Liver (tissue), 9 donors: ENCODE measurements around the gene YBEY. TPM values are rescaled to one million over a fixed set of nuclear protein-coding genes. Genes with fewer than 3 reads are reported as not detected.

ENCODE experiments used
- DNase-seq: peaks from one replicate; pipeline ENCODE4 v3.0.0-alpha.2; 2017; ENCODE audit warnings: low spot score
- H3K27ac ChIP-seq, 2 donors: one replicate each; pipeline ENCODE4 v1.7.0; 2013; ENCODE audit warnings: inconsistent platforms in 2 of 2, low read length in 2 of 2, control low read depth in 1 of 2, low read depth in 1 of 2, mild to moderate bottlenecking in 1 of 2
- H3K27me3 ChIP-seq, 4 donors: one replicate each; pipeline versions ENCODE4 v1.6.1 to v1.7.0; 2013; ENCODE audit warnings: low read length in 3 of 4, inconsistent platforms in 1 of 4, mild to moderate bottlenecking in 1 of 4, moderate library complexity in 1 of 4; ENCODE audit not compliant: control insufficient read depth in 4 of 4, insufficient read depth in 4 of 4
- H3K36me3 ChIP-seq, 4 donors: one replicate each; pipeline versions ENCODE4 v1.6.1 to v1.7.0; 2013; ENCODE audit warnings: low read length in 3 of 4, mild to moderate bottlenecking in 3 of 4, low read depth in 1 of 4, moderate library complexity in 1 of 4; ENCODE audit not compliant: control insufficient read depth in 4 of 4, insufficient read depth in 3 of 4
- H3K4me1 ChIP-seq, 4 donors: one replicate each; pipeline versions ENCODE4 v1.6.1 to v1.7.0; 2013; ENCODE audit warnings: low read length in 3 of 4, mild to moderate bottlenecking in 3 of 4, moderate library complexity in 1 of 4; ENCODE audit not compliant: control insufficient read depth in 4 of 4, insufficient read depth in 4 of 4
- H3K4me3 ChIP-seq, 3 donors: one replicate each; pipeline versions ENCODE4 v1.6.1 to v1.7.0; 2013; ENCODE audit warnings: low read length in 3 of 3, control low read depth in 1 of 3, low read depth in 1 of 3, mild to moderate bottlenecking in 1 of 3
- H3K9ac ChIP-seq, 2 donors: one replicate each; pipeline ENCODE4 v1.7.0; 2013; ENCODE audit warnings: low read length in 2 of 2, mild to moderate bottlenecking in 2 of 2, moderate library complexity in 2 of 2, control low read depth in 1 of 2, low read depth in 1 of 2
- H3K9me3 ChIP-seq, 4 donors: one replicate each; pipeline versions ENCODE4 v1.6.1 to v1.7.0; 2013; ENCODE audit warnings: low read length in 3 of 4; ENCODE audit not compliant: control insufficient read depth in 4 of 4
- ATF3 ChIP-seq: IDR thresholded peaks from 2 replicates; pipeline ENCODE4 v1.6.1; 2016; ENCODE audit warnings: antibody characterized with exemption
- EGR1 ChIP-seq, 2 donors: IDR thresholded peaks; 2 replicates each; pipeline ENCODE4 v1.6.1; 2016 to 2018; ENCODE audit warnings: antibody characterized with exemption in 2 of 2, low read depth in 2 of 2
- FOXA1 ChIP-seq: IDR thresholded peaks from 2 replicates; pipeline ENCODE4 v1.6.1; 2016; ENCODE audit warnings: antibody characterized with exemption
- FOXA2 ChIP-seq: IDR thresholded peaks from 2 replicates; pipeline ENCODE4 v1.6.1; 2016; ENCODE audit warnings: antibody characterized with exemption
- GABPA ChIP-seq, 2 donors: IDR thresholded peaks in 1 of 2; conservative IDR thresholded peaks in 1 of 2; 2 replicates each; pipeline ENCODE4 v1.6.1; 2016; ENCODE audit warnings: antibody characterized with exemption in 2 of 2, mild to moderate bottlenecking in 1 of 2, moderate library complexity in 1 of 2
- HNF4A ChIP-seq, 2 donors: conservative IDR thresholded peaks; 2 replicates each; pipeline ENCODE4 v1.6.1; 2016; ENCODE audit warnings: antibody characterized with exemption in 2 of 2, mild to moderate bottlenecking in 2 of 2
- HNF4G ChIP-seq: IDR thresholded peaks from 2 replicates; pipeline ENCODE4 v1.6.1; 2016; ENCODE audit warnings: antibody characterized with exemption
- JUND ChIP-seq, 2 donors: IDR thresholded peaks; 2 replicates each; pipeline ENCODE4 v1.6.1; 2016; ENCODE audit warnings: antibody characterized with exemption in 2 of 2
- MAX ChIP-seq: IDR thresholded peaks from 2 replicates; pipeline ENCODE4 v1.6.1; 2016; ENCODE audit warnings: antibody characterized with exemption
- NR2F2 ChIP-seq: IDR thresholded peaks from 2 replicates; pipeline ENCODE4 v1.6.1; 2016; ENCODE audit warnings: antibody characterized with exemption
- RAD21 ChIP-seq, 2 donors: IDR thresholded peaks; 2 replicates each; pipeline ENCODE4 v1.6.1; 2016; ENCODE audit warnings: antibody characterized with exemption in 2 of 2, mild to moderate bottlenecking in 2 of 2
- RXRA ChIP-seq, 2 donors: IDR thresholded peaks; 2 replicates each; pipeline ENCODE4 v1.6.1; 2017 to 2018; ENCODE audit warnings: antibody characterized with exemption in 2 of 2, mild to moderate bottlenecking in 1 of 2
- SP1 ChIP-seq: IDR thresholded peaks from 2 replicates; pipeline ENCODE4 v1.6.1; 2018; ENCODE audit warnings: antibody characterized with exemption, mild to moderate bottlenecking
- TAF1 ChIP-seq: conservative IDR thresholded peaks from 2 replicates; pipeline ENCODE4 v1.6.1; 2016; ENCODE audit warnings: antibody characterized with exemption, mild to moderate bottlenecking
- YY1 ChIP-seq: IDR thresholded peaks from 2 replicates; pipeline ENCODE4 v1.6.1; 2016; ENCODE audit warnings: antibody characterized with exemption, mild to moderate bottlenecking
- ZBTB33 ChIP-seq: IDR thresholded peaks from 2 replicates; pipeline ENCODE4 v1.6.1; 2016; ENCODE audit warnings: antibody characterized with exemption
- WGBS: extraction: QIAGEN DNeasy Blood & Tissue Kit; methylation state at CpG from one replicate; pipeline ENCODE4 v1.1.7; 2013; 5-methylcytosine and 5-hydroxymethylcytosine counted together
- polyA plus RNA-seq, 2 donors: library from polyadenylated mRNA; stranded (reverse) in 1 of 2; unstranded in 1 of 2; fragments of 200-250 nt in 1 of 2; fragments of >200 nt in 1 of 2; fragmentation: Nextera tagmentation in 1 of 2; extraction: Ambion mirVana in 1 of 2; gene quantifications; one replicate each; pipeline versions ENCODE4 v1.2.1 to v1.2.3, GENCODE V29; 2013 to 2015
- total RNA-seq, 2 donors: library from RNA; depleted of rRNA; stranded (reverse); fragments of >200 nt; gene quantifications; one replicate each; pipeline ENCODE4 v1.2.3, GENCODE V29; 2014
- donor health status: healthy.
- donor health status: healthy.
- donor health status: healthy.
- donor health status: healthy.
- donor health status: healthy.

YBEY gene
- total RNA-seq (10 to 100 TPM in 1 of 2 donors, 1 to 10 TPM in 1; 6.3 to 11.3 TPM), polyA plus RNA-seq (10 to 100 TPM in 1 of 2 donors, 1 to 10 TPM in 1; 8.7 to 11.8 TPM)

GRCh38 chr21:46285761-46286647, at the start of gene YBEY:
Gene YBEY (plus strand): TSS chr21:46286342. CDS start chr21:46286914, 572 bp downstream.
- H3K36me3 ChIP-seq = peaks cover under 1 to 4% (median 3%) of the 10 kb centered on the region in 4 donors

GRCh38 chr21:46237474-46237873, 48.7 kb upstream of the YBEY start:
- Histone ChIP-seq H3K9ac (no peak overlapping the region), H3K27me3 (no peaks in the 10 kb centered on the region), H3K27ac (no peak overlapping the region), H3K4me1 (no peaks in the 10 kb centered on the region), H3K36me3 (peaks cover 12 to 74% (median 56%) of the 10 kb centered on the region in 4 donors), H3K9me3 (no peaks in the 10 kb centered on the region), H3K4me3 (no peak overlapping the region)
- 95% methylated on average over 5 of the region's 5 CpGs for WGBS
- DNase-seq = no peak
- TF ChIP-seq RXRA (IDR thresholded peaks at IDR 0.05) (no peak), FOXA2 (no peak), GABPA (IDR thresholded peaks at IDR 0.05 in 1 of 2, conservative IDR thresholded peaks at IDR 0.05 in 1 of 2) (no peak), NR2F2 (no peak), MAX (no peak), YY1 (no peak), ATF3 (no peak), EGR1 (IDR thresholded peaks at IDR 0.05; ENCODE audit: low read depth in 2 of 2) (no peak), TAF1 (no peak), SP1 (no peak), HNF4G (no peak), ZBTB33 (no peak), JUND (IDR thresholded peaks at IDR 0.05) (no peak), FOXA1 (no peak), HNF4A (conservative IDR thresholded peaks at IDR 0.05) (no peak)

More at GRCh38 chr21:46285761-46286647, at the start of gene YBEY:
- DNase-seq = peak; percentile 86
- Histone ChIP-seq H3K4me1 (peaks cover 10 to 34% (median 31%) of the 10 kb centered on the region in 4 donors), H3K4me3 (peak within 1 kb of the TSS; percentile 92 to 96 (median 95)), H3K9ac (peak within 1 kb of the TSS; percentile 81 to 94), H3K27me3 (no peaks in the 10 kb centered on the region), H3K9me3 (no peaks in the 10 kb centered on the region), H3K27ac (peak within 1 kb of the TSS; percentile 96)
- TF ChIP-seq JUND (IDR thresholded peaks at IDR 0.05) (no peak), ZBTB33 (peak; percentile 89), HNF4G (no peak), GABPA (IDR thresholded peaks at IDR 0.05 in 1 of 2, conservative IDR thresholded peaks at IDR 0.05 in 1 of 2) (peak; percentile 87 to 95), YY1 (peak; percentile 39), SP1 (peak; percentile 30), TAF1 (peak; percentile 13), RAD21 (IDR thresholded peaks at IDR 0.05) (peak in 1 of 2 donors; percentile 45)
- WGBS = under 1% methylated on average over 105 of the region's 105 CpGs
